GM18511 (cell line): Measurements from ENCODE around the gene RAB40B.

Experiments
- ATAC-seq: cut with Tn5 transposase; IDR thresholded peaks from one replicate; pipeline ENCODE4 v1.9.1; 2021; ENCODE audit warnings: mild to moderate bottlenecking, moderate library complexity; ENCODE audit not compliant: unreplicated experiment

Gene RAB40B

DNA sequence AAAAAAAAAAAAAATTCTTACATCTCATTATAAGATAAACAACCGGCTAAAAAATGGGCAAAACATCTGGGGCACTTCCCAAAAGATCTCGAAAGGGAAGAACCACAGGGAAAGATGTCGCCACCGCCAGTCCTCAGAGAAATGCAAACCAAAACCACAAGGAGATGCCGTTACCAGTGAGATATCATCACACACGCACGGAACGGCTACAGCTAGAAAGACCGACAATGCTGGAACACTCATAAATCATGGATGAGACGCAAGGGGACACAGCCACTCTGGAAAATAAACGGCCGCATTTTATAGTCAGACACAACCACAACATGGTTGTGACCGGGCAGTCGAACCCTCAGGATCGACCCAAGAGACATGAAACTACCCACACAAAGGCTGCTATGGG, 74.8 kb downstream of the RAB40B start:
- no peak for ATAC-seq

- ATAC-seq, result no peak
These were observed 78.9 kb downstream of the RAB40B start for GRCh38 chr17:82619641-82620040.

DNA sequence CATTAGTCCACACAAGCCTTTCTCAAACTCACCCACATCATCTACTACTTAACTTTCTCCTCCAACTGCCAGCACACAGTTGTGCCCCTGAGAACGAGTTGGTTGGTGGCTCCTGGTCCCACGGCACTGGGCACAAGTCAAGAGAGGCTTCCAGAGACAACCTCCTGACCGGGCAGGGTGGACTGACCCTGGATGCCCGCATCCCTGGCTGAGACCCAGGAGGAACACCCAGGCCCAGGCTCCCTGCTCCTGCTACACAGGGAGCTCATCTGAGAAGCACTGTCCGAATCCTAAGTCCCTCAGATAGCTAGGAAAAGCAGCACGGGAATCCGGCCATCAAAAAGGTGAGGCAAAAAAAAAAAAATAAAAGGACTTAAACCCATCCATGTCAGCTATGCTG, 79.3 kb downstream of the RAB40B start:
- no peak for ATAC-seq

DNA sequence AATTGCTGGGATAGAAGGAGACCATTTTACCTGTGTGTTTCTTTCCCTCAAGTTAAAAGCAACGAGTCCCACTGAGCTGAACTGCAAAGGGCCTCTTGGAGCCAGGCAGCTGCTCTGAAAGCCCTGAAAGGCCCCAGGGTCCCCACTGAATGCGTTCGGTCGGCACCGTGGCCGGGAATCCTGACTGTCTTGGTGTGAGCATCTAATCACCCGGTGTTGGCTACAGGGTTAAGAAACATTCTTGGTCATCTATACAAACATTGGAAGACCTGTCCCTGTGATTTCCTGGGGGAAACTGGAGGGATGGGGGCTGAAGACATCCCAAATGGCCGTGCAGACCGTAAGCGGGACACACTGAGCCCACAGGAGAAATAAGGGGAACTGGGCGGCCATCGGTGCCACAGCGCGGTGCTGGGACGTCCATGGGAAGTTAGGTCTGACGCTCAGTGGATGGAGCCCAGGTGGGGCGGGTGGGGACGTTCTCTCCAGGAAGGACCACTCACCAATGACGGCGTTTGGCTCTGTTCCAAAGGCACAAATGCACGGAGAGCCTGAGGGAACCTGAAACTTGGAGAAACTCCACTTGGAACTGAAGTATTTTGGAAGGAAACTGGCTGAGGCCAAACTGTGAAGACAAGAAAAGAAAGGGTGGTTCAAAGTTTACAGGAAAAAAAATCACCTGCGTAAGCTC, 82.3 kb downstream of the RAB40B start:
- ATAC-seq, result no peak

DNA sequence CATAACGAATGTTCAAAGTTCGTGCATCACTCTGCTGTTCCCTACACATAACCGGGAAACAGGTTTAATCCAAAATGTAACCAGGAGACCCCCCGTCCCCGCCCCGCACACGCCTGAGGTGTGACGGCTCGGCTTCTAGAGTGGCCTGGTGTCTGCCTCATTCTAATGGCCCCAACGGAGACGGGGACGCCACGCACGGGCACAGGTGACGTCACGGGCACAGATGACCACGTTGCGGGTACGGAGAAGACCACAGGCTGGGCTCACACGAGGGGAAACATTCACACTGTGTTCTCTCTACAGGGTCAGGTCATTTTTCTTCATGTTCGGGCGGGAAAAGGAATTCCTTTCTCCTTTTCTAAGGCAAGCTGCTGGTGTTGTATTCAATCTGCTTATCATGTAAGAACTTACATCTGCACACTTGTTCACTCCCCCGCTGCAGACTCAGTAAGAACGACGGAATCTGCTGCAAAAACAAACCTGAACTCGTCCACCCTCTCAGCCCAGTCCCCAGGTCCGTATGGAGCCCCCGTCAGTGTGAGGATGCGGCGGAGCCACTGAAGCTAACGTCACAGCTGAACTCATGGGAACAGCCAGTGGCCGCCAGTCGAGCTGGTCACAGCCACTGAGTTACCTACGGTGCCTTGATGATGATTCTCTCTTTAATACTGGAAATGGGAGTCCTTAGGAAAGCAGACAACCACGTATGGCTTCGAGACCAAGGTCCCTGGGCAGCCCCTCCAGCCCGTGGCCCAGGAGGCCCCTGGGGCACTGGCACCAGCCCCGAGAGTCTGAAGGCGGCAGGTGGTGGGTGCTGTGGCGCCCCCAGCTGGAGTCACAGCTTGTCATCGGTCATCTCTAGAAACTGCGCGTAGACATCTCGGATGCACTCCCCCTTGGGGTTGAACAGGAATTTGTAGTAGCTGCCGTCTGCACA, 83.1 kb downstream of the RAB40B start:
- ATAC-seq, result no peak

DNA sequence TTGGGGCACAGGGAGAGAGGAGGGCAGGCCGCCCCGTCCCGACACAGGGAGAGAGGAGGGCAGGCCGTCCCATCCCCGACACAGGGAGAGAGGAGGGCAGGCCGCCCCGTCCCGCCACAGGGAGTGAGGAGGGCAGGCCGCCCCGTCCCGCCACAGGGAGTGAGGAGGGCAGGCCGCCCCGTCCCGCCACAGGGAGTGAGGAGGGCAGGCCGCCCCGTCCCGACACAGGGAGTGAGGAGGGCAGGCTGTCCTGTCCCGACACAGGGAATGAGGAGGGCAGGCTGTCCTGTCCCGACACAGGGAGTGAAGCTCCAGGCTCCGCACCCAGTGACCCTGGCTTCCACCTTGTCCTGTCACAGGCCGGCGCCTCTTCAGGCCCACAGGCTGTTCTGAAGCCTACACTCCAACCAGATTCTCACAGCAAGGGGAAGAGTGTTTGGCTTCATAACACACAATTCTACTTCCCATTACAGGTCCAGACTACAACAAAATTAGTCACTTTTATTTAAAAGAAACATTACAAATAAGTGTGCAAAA, 84.3 kb downstream of the RAB40B start:
- no peak for ATAC-seq

DNA sequence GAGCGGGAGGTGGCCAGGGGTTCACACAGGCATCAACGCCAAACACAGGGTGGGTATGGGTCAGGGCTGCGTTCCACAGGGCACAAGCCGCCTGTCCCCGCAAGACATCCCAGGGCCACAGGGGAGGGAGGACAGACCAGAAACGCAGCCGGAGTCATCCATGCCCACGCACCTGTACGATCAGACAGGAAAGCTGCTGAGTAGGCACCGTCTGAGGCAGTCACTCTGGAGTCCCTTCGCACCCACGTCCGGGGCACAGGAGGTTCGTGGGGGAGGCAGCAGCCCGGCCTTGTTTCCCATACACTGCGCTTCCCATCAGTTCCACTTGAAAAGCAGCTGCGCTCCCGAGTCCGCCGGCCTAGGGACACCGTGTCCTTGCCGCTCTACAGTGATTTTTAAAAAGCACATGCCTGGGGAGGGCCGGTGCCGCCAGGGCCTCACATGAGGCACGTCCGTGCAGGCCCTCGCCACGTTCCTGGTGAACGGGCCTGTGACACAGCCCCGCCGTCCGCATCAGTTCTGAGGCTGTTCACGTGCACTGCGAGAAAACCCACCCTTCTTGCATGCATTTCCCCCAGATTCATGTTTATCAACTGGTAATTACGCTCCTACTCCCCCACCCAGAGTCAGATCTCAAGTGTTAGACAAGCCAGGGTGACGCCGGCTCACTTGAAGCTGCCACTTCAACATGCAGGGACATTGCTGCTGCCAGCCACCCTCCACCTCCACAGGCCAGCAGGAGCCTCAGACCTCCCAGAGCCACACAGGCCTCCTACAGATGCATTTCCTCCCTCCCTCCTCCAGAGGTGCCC, 85.0 kb downstream of the RAB40B start:
- ATAC-seq, result no peak

GRCh38 chr17:82611140-82612058, 87.1 kb downstream of the RAB40B start:
- ATAC-seq, result no peak

- no peak for ATAC-seq
These were observed 88.8 kb downstream of the RAB40B start for GRCh38 chr17:82609655-82610054.

DNA sequence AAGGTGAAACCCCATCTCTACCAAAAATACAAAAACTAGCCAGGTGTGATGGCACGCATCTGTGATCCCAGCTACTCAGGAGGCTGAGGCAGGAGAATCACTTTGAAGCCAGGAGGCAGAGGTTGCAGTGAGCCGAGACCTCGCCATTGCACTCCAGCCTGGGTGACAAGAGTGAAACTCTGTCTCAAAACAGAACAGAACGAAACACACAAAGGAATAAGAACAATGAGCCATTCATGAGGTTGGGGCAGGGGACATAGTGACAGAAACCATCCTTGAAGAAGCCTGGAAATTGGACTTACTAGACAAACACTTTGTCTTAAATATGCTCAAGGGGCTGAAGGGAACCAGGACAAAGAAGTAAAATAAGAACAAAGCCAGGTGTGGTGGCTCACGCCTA, 89.7 kb downstream of the RAB40B start:
- ATAC-seq, result no peak

GRCh38 chr17:82605939-82606600, 92.4 kb downstream of the RAB40B start:
- no peak for ATAC-seq
